OCI-LY1 (cell line): ENCODE data around the gene USP40.

Experiments used
- EZH2 ChIP-seq: fragments of 200-600 bp; sonication (generic), shearing (Covaris generic); IDR thresholded peaks from 2 replicates; pipeline ENCODE4 v1.8.0; 2017; ENCODE audit warnings: borderline replicate concordance, mixed run types, mild to moderate bottlenecking, antibody characterized with exemption, low read length, moderate library complexity, mixed read lengths
- TF ChIP-seq, protein P1 (sequence below): fragments of 200-600 bp; sonication (generic), shearing (Covaris generic); IDR thresholded peaks from 2 replicates; pipeline ENCODE4 v1.5.1; 2017; ENCODE audit warnings: mild to moderate bottlenecking, antibody characterized with exemption, low read length, moderate library complexity, mixed read lengths

DNA sequence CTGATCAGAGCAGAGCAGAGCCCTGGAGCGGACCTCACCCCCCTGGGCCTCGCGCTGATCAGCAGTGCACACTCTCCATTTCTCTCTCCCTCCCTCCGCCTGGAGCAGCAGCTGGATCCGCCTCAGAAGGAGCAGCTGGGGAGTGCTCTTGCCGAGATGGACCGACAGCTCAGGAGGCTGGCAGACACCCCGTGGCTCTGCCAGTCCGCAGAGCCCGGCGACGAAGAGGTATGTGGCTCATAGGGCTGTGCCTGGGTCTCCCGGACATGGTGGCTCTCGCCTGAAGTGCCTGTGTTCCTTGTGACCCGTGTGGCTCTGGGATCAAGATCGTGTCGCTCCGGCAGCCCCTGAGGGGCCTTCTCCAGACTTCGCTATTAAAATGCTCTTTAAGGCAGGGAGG lies 102.5 kb downstream of the USP40 start:
- TF ChIP-seq, protein P1, sequence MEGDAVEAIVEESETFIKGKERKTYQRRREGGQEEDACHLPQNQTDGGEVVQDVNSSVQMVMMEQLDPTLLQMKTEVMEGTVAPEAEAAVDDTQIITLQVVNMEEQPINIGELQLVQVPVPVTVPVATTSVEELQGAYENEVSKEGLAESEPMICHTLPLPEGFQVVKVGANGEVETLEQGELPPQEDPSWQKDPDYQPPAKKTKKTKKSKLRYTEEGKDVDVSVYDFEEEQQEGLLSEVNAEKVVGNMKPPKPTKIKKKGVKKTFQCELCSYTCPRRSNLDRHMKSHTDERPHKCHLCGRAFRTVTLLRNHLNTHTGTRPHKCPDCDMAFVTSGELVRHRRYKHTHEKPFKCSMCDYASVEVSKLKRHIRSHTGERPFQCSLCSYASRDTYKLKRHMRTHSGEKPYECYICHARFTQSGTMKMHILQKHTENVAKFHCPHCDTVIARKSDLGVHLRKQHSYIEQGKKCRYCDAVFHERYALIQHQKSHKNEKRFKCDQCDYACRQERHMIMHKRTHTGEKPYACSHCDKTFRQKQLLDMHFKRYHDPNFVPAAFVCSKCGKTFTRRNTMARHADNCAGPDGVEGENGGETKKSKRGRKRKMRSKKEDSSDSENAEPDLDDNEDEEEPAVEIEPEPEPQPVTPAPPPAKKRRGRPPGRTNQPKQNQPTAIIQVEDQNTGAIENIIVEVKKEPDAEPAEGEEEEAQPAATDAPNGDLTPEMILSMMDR: no peak
- TF ChIP-seq EZH2: no peak
